NCI-H2081 treated with DMSO at 0.1 percent for 48 hours (cell line): Measurements from ENCODE around the gene GRID1.

Experiments
- DNase-seq: peaks from one replicate; lab custom pipeline; 2025; lab: John Stamatoyannopoulos, UW

GRID1 gene

GRCh38 chr10:86366033-86366901 is at the start of gene GRID1:
GRID1 (minus strand) TSS chr10:86366795.
- no peak for DNase-seq

DNA sequence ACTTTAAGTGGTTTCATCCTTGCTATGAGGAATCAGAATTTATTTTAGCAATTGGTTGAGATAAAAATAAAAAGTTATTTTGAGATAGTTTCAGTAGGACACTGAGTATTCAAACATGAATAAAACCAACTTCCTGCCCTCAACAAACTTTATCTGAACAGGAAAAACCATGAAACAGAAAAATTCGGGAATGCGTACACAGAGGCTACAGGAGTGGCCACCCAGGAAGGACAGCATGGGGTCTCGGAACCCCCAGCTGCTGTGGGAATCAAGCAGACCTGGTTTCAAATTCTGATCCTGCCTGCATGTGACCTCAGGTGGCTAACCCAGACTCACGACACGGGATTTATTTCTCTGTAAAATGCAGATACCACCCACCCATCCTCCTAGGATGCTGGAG is 49.0 kb upstream of the GRID1 start:
- DNase-seq: no peak

DNA sequence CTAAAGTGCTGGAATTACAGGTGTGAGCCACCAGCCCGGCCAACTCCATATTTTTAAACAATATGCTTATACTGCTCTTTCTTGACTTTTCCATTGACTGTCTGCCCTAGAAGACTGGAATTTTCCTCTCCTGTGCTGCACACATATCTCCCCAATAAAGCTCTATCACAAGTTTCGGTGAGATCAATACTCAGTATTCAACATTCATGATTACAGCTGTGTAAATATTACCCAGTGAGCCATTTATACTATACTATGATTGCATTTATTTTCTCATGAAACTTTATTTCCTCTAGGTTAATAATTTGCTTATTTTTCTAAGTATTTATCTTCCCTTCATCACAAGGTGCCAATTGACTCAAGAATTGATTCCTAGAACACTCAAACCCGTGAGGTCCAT is 48.5 kb upstream of the GRID1 start:
- DNase-seq: no peak

DNA sequence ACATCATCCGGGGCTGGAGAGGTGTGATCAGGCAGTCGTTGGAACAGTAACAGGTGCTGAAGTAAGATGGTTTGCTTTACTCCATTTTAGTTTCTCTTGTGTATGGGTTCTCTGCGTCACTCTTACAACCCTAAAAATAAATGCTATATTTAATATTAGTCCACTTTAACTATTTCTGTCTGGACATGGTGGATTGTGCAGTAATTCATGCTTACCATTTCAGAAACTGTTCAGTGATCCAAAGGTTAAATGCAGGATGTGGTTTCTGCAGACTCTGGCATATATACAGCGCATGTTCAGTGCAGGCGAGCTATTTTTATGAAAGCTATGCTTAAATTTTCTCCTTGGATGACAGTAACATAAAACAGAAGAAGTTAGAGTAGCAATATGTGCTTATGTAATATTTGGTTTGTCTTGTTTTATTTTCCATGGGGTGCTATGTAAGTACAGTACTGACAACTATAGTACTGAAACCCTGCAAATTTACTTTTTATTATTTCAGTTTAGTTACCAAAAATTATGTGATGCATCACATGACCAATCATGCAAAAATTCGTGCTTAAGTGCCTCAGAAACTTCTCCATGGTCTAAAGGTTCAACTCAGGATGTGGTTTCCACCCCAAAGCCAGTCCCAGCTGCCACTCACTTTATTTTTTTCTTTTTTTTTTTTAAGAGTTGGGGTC is 46.6 kb upstream of the GRID1 start:
- DNase-seq: no peak

DNA sequence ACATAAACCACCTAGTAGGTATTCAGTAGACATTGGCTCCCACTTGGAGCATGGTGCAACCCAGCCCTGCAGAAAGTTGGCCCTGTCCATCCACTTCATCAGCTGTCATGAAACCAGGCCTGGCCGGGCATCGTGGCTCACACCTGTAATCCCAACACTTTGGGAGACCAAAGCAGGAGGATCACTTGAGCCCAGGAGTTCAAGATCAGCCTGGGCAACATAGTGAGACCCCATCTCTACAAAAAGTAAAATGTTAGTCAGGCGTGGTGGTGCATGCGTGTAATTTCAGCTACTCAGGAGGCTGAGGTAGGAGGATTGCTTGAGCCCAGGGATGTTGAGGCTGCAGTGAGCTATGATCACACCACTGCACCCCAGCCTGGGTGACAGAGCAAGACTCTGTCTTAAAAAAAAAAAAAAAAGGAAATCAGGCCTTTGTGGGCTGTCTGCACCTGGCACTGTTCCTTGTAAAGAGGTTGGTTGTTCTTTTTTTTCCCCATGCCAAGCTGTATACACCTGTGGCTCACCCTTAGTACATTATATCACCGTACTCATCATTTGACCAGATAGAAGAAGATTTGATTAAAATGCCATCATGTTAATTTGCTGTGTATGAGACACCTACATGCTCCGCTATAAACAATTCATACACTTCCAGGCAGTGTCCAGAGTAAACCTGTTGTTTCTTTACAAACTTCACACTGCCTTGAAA is 45.4 kb upstream of the GRID1 start:
- no peak for DNase-seq

GRCh38 chr10:86411281-86411841 is 44.8 kb upstream of the GRID1 start:
- no peak for DNase-seq

GRCh38 chr10:86410542-86411124 is 44.0 kb upstream of the GRID1 start:
- DNase-seq: no peak

- no peak for DNase-seq
Measured at GRCh38 chr10:86409183-86409582, 42.6 kb upstream of the GRID1 start.

DNA sequence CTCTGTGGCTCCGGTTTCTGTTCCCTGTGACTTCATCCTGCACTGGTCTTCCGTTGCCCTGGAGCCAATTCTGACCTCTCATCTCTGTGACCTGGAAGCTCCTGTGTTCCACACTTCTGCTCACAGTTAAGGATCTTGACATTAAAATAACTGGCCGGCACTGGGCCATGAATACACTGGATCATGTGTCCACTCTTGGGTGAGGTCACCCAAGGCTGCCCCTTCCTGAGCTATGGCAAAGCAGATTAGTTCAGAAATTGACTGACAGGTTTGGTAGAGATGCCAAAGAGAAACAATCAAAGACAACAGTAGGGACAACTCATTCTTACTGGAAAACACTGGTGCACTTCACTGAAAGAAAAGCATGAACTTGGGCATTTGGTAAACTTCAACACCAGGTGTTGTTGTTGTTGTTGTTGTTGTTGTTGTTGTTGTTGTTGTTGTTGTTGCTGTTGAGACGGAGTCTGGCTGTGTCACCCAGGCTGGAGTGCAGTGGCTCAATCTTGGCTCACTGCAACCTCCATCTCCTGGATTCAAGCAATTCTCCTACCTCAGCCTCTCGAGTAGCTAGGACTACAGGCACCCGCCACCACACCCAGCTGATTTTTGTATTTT is 36.7 kb upstream of the GRID1 start:
- DNase-seq: no peak

GRCh38 chr10:86402283-86402941 is 35.8 kb upstream of the GRID1 start:
- no peak for DNase-seq

DNA sequence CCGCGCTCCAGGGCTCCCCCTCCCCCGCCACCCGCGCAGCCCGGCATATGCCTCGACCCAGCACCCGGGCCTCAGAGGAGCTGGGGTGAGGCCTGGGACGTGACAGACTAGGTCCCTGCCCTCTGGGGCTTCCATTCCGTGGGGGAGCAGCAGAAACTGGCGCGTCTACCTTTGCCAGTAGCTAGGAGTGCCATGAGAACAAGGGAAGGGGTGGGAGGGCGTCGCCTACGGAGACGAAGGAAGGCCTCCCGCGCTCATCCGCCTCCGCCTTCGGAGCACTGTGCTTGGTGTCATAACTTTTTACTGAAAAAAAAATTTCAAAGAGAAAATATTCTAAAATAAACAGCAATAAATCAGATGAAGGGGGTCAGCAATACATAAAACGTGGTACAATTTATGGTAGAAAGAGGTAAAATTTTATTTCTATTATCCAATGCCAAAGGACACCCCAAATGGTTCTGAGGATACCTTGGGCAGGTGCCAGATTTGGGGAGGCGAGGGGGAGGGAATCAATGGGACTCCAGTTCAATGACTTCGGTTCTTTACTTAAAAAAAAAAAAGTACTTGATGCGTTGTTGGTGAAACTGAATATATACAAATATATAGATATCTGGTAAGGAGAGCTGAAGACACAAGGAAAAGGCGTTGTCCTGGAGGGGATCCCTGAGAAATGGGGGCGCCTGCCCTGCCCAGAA is 35.1 kb upstream of the GRID1 start:
- DNase-seq: no peak

DNA sequence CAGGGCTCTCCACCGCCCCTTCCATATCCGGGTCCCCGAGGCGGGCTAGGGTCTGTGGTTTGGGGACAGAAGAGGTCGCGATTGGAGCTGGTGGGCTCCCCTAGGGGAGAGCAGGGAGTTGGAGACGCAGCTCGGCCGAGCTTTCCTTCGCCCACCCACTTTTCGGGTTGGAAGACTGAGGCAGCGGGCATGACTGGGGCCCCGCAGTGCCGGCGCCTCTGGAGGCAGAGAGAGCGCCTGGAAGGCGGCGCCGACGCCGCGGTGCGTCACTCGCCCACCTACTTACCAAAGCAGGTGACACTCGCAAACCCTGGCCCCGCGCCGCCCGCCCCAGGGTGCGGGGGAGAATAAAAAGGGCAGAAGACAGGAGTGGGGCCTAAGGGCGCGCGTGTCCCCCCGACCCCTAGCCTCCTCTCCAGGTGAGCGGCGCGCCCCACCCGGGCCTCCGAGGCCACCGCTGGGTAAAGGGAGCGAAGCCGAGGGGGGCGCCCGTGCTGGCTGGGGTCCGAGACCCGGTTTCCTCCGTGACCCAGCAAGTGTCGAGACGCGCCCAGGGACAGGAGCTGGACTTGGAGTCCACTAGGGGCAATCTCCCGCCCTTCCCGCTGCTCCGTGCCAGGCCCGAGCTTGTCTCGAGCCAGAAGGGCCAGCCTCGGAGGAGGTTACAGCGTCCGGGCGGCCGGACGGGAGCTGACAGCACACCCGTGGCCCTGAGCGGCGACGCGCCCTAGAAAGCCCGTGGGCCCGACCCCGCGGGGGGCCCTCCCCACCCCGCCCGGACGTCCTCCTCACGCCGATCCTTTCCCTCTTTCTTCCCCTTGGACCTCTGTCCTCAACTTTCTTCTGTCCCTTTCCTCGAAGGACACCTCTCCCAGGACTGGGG is 34.4 kb upstream of the GRID1 start:
- no peak for DNase-seq

DNA sequence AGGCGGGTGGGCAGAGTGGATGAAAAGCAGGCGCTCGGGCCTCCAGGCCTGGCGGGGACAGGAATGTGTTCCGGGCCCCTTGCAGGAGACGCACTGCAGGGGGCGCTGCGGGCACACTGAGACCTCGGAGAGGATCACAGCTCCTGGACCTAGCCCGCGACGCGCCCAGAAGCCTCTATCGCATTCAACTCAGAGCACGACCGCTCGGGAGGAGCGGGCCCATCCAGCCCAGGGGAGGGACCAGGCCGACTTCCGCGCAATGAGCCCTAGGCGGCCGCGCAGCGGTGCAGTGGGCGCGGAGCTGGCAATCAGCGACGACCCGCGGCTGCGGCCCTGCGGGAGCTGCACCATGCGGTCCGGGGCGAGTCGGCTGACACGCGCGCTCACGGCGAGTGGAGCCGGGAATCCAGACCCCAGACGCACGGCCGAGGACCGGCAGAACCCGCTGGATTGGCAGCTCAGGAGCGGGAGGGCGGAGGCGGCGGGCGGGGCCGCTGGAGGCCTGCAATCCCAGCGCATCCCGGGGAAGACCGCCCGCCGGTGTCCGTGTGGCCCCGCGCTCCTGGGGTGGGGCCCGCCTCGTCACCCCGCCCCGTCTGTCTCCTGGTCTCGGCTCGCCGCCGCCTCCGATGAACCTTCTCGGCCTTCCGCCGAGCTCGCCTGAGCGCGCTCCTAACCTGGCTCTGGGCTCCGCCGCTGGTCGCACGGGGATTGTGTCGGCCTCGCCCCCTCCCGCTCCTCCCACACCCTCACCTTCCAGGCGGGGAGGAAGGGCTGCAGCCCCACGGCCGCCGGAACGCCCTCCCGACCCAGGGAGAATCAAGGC is 33.5 kb upstream of the GRID1 start:
- DNase-seq: peak; percentile 59

- DNase-seq: no peak
Measured at GRCh38 chr10:86399514-86399878, 32.9 kb upstream of the GRID1 start.

DNA sequence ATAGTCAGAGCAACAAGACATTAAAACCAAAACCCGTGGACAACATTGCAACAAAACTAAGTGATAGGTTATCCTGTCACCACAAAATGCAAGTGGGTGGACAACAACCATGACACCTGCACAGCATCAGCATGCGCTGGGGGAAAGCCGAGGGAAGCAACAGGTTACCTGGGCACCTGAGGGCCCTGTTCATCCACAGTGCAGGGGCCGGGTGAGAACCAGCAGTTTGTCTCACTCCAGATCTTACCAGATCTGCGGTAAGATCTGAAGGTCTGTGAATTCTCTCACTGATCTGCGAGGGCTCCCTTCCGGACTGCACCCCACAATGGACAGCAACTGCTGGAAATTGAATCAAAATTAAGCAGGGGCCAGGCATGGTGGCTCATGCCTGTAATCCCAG is 30.5 kb upstream of the GRID1 start:
- no peak for DNase-seq

DNA sequence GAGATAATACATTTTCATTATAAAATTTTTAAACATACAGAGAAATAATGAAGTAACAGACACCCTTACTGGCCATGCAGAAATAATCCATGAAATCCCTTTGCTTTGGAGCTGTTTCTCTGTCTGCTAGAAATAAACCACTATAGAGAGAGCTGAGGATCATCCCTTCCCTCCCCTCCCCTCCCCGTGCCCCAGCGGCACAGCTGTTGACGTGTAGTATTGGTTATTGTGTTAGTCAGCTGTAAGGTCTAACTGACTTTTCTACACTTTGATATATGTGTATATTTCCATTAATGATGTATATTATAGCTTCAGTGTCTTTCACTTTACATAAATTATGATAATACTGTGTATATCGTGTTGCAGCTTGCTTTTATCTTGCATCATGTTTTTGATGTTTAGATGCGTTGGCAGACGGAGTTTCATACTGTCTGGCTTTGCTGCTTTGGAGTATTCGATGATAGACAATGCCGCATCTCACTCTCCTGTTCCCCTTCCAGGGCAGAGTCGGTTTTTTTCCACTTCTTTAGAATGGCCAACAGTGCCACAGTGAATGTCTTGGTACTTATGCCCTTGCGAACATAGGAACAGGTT is 27.4 kb upstream of the GRID1 start:
- no peak for DNase-seq

GRCh38 chr10:86393362-86393761 is 26.8 kb upstream of the GRID1 start:
- no peak for DNase-seq

GRCh38 chr10:86392723-86393094 is 26.1 kb upstream of the GRID1 start:
- DNase-seq: no peak
